ENCODE results near the gene KLHL3.

DNA sequence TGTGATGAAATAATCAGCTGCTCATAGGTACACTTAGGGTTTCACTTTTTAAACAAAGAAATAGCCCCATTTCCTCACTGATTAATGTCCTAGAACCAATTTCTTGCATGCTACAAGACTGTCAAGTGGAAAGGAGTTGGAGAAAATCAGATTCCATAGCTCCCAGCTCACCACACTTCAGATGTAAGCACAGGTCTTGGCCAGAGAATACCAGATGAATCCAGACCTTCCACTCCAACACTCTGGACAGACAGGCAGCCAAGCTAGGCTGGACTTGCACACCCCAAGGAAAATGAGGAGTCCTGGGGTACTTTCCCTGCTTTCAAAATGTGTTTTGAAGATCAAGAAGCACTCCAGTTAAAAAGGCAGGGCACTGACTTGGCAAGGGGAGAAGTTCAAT is 68.5 kb downstream of the KLHL3 start:
- TF ChIP-seq, protein P1, sequence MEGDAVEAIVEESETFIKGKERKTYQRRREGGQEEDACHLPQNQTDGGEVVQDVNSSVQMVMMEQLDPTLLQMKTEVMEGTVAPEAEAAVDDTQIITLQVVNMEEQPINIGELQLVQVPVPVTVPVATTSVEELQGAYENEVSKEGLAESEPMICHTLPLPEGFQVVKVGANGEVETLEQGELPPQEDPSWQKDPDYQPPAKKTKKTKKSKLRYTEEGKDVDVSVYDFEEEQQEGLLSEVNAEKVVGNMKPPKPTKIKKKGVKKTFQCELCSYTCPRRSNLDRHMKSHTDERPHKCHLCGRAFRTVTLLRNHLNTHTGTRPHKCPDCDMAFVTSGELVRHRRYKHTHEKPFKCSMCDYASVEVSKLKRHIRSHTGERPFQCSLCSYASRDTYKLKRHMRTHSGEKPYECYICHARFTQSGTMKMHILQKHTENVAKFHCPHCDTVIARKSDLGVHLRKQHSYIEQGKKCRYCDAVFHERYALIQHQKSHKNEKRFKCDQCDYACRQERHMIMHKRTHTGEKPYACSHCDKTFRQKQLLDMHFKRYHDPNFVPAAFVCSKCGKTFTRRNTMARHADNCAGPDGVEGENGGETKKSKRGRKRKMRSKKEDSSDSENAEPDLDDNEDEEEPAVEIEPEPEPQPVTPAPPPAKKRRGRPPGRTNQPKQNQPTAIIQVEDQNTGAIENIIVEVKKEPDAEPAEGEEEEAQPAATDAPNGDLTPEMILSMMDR (IDR thresholded peaks at IDR 0.05) = no peak
- TF ChIP-seq EP300 (IDR thresholded peaks at IDR 0.05) = no peak
- no peak for TF ChIP-seq POLR2A (IDR thresholded peaks at IDR 0.05)
